Skin epidermis (tissue), 12 donors: ENCODE measurements around the gene THOC1.
A peak's percentile ranks its signal among the peaks of the same experiment; 100 is the strongest.
"Not testable (repeated sequence)": the region's sequence is repeated elsewhere in the genome, so short reads cannot be mapped to it uniquely, and the experiment has no call there.

Source experiments
- H3K27ac ChIP-seq, 21 experiments: fragments of 200-600 bp; sonication (generic) in 11 of 21; one replicate each; pipeline ENCODE4 v1.5.0; 2020; ENCODE audit warnings: mild to moderate bottlenecking in 3 of 21, inconsistent platforms in 2 of 21, moderate library complexity in 2 of 21
- H3K4me3 ChIP-seq, 7 experiments: fragments of 200-600 bp; sonication (generic) in 2 of 7; one replicate each; pipeline ENCODE4 v1.5.0; 2020; ENCODE audit warnings: inconsistent platforms in 2 of 7, mild to moderate bottlenecking in 2 of 7, moderate library complexity in 1 of 7

THOC1 gene, protein sequence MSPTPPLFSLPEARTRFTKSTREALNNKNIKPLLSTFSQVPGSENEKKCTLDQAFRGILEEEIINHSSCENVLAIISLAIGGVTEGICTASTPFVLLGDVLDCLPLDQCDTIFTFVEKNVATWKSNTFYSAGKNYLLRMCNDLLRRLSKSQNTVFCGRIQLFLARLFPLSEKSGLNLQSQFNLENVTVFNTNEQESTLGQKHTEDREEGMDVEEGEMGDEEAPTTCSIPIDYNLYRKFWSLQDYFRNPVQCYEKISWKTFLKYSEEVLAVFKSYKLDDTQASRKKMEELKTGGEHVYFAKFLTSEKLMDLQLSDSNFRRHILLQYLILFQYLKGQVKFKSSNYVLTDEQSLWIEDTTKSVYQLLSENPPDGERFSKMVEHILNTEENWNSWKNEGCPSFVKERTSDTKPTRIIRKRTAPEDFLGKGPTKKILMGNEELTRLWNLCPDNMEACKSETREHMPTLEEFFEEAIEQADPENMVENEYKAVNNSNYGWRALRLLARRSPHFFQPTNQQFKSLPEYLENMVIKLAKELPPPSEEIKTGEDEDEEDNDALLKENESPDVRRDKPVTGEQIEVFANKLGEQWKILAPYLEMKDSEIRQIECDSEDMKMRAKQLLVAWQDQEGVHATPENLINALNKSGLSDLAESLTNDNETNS

GRCh38 chr18:267688-268552, at the start of gene THOC1:
Gene THOC1 (minus strand): TSS chr18:268047. CDS start chr18:268019, 28 bp downstream.
- Histone ChIP-seq H3K27ac (peak within 1 kb of the TSS; percentile 67 to 99 (median 96)), H3K4me3 (peak within 1 kb of the TSS; percentile 57 to 100 (median 83))

GRCh38 chr18:317618-318017, 49.8 kb upstream of the THOC1 start:
- Histone ChIP-seq H3K27ac (no peak overlapping the region), H3K4me3 (no peak overlapping the region)

DNA sequence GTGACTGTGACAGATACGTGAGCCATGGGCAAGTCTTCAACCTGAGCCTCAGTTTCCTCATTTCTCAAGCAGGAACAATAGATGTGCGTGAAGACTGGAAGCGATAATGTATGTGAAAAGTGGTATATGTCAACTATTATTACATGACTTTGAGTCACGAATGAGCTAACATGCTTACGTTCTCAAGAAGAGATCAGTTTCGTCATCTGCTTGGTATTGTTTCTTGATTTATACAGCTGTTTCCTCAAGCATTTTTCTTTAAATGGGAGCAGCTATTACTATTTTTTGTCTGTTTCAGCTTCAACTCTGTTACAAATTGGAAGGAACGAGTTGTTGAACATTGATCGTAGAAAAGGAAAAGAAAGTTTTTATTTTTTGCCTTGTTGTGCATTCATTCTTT, 48.5 kb upstream of the THOC1 start:
- H3K4me3 ChIP-seq, result no peak overlapping the region
- H3K27ac ChIP-seq, result no peak overlapping the region

DNA sequence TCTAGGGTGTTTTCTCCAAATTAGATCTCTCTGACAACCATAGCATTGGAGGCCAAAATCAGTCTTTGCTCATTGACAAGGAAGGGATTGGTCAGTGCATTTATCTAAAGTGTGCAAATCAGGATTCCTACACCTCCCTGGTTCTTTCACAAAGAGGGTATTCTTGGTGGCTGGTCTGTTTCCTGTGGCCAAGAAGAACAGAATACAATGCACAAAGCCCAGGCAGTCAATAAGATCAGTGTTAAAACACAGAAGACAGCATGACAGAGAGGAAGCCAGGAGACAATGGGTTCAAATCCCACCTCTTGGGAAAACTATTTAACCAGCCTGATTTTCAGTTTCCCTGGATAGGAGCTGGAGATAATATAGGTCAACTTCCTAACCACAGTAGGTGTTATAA, 46.1 kb upstream of the THOC1 start:
- no peak overlapping the region for H3K27ac ChIP-seq
- no peak overlapping the region for H3K4me3 ChIP-seq

DNA sequence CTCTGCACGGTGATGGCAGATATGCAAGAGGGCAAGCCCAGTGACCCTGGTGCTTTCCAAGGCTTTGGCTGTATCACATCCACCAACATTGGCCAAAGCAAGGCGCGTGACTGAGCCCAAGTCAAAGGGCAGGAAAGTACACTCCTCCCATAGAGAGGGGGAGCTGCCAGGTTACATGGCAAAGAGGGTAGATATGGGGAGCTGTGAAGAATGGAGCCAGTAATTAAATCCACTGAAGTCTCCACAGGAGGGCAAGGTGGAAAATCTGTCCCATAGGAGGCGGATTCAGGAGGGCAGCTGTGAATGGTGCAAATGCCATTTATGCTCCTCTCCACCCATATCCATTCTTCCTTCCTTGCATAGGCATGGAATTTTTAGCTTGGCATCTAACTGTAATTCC, 44.6 kb upstream of the THOC1 start:
- Histone ChIP-seq H3K27ac (no peak overlapping the region), H3K4me3 (no peak overlapping the region)

- Histone ChIP-seq H3K27ac (no peak overlapping the region), H3K4me3 (no peak overlapping the region)
Observed at GRCh38 chr18:310042-310441, 42.2 kb upstream of the THOC1 start.

DNA sequence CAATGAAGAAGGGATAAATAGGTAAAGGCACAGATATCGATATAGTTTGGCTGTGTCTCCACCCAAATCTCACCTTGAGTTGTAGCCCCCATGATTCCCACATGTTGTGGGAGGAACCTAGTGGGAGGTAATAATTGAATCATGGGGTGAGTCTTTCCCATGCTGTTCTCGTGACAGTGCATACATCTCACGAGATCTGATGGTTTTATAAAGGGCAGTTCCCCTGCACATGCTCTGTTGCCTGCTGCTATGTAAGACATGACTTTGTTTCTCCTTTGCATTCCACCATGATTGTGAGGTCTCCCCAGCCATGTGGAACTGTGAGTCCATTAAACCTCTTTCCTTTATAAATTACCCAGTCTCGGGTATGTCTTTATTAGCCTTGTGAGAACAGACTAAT, 40.2 kb upstream of the THOC1 start:
- not testable (repeated sequence) for H3K4me3 ChIP-seq, H3K27ac ChIP-seq

GRCh38 chr18:306608-307255, 38.9 kb upstream of the THOC1 start:
- H3K27ac ChIP-seq, result no peak overlapping the region

DNA sequence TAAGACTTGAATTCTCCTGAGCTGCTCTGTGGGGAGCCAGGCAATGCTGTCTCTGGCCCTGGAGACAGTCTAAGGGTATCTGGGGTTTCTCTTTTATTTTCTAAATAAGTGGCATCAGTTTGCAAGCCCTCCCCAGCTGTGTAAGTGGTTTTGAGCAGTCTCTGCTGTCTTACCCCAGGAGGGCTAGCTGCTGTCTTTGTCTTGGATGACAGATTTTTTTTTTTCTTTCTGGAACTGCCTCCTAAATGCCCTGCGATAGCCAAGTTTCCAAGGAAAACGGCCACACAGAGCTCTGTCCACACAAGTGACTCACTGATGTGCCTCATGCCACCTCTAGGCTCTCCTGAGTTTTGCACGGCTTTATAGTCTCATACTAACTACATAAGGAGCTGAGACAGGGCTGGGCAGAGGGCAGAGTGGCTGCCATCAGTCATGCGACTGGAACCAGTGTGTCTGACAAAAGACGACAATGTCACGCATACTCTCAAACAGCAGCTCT, 37.2 kb upstream of the THOC1 start:
- H3K27ac ChIP-seq, result no peak overlapping the region

More at GRCh38 chr18:306608-307255, 38.9 kb upstream of the THOC1 start:
- H3K4me3 ChIP-seq, result no peak overlapping the region

GRCh38 chr18:303607-304006, 35.8 kb upstream of the THOC1 start:
- H3K4me3 ChIP-seq, result no peak overlapping the region
- no peak overlapping the region for H3K27ac ChIP-seq

More for the DNA sequence above, 37.2 kb upstream of the THOC1 start:
- no peak overlapping the region for H3K4me3 ChIP-seq

GRCh38 chr18:303011-303410, 35.2 kb upstream of the THOC1 start:
- Histone ChIP-seq H3K4me3 (no peak overlapping the region), H3K27ac (no peak overlapping the region)

DNA sequence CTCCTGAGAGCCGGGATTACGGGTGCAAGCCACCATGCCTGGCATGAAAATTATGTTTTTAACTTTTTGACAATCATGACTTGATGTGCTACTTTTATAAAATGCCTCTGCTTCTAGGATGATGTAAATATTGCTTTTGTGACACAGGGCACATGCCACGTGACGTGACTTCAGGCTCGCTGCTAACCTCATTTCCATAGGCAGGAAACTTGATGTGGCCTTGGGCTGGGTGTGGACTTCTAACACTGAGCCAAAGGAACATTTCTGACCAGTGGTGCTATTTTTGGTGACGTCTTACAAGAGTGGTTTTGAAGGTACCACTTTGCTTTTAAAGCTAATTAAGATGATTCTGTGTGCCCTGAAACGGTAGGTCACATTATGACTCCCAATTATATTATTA, 34.2 kb upstream of the THOC1 start:
- Histone ChIP-seq H3K4me3 (no peak overlapping the region), H3K27ac (no peak overlapping the region)

DNA sequence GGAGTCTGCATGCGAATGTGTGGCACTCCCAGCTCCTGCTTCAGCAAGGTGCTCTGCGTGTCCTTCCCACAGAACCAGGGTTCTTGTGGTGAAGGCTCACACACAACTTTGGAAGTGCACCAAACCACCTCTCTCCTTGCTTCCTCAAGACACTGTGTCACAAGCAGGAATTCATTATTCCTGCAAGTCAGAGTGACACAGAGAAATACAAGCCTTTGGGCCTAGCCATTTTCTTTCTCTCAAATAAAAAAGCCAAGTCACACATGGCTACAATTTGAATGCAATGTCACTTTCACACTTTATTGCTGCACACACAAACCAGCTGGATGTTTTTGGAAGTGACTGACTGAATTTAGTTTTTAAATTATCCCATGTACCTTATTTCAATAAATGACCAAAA, 30.1 kb upstream of the THOC1 start:
- H3K27ac ChIP-seq, result no peak overlapping the region
- no peak overlapping the region for H3K4me3 ChIP-seq

- H3K27ac ChIP-seq, result peak overlapping the region in 1 of 21 experiments; percentile 30
- no peak overlapping the region for H3K4me3 ChIP-seq
Observed at GRCh38 chr18:295756-296490, 28.1 kb upstream of the THOC1 start.

GRCh38 chr18:294566-294965, 26.7 kb upstream of the THOC1 start:
- no peak overlapping the region for H3K27ac ChIP-seq

GRCh38 chr18:293536-293935, 25.7 kb upstream of the THOC1 start:
- no peak overlapping the region for H3K4me3 ChIP-seq
- H3K27ac ChIP-seq, result no peak overlapping the region

More at GRCh38 chr18:294566-294965, 26.7 kb upstream of the THOC1 start:
- no peak overlapping the region for H3K4me3 ChIP-seq

- Histone ChIP-seq H3K27ac (no peak overlapping the region), H3K4me3 (no peak overlapping the region)
Observed at GRCh38 chr18:292271-292670, 24.4 kb upstream of the THOC1 start.

GRCh38 chr18:289970-290369, 22.1 kb upstream of the THOC1 start:
- H3K27ac ChIP-seq, H3K4me3 ChIP-seq: not testable (repeated sequence)

- no peak overlapping the region for H3K27ac ChIP-seq
- H3K4me3 ChIP-seq, result no peak overlapping the region
Observed at GRCh38 chr18:289026-289425, 21.2 kb upstream of the THOC1 start.
